Activated T-cell treated with anti-CD3 and anti-CD28 coated beads, Interleukin-2, amount 50 U/mL, for 48 hours (primary cell): ENCODE measurements around the gene LPP.

Source experiments
- DNase-seq, 2 experiments: peaks; one replicate each; pipeline ENCODE4 v3.0.0-alpha.2; 2020

Gene LPP

DNA sequence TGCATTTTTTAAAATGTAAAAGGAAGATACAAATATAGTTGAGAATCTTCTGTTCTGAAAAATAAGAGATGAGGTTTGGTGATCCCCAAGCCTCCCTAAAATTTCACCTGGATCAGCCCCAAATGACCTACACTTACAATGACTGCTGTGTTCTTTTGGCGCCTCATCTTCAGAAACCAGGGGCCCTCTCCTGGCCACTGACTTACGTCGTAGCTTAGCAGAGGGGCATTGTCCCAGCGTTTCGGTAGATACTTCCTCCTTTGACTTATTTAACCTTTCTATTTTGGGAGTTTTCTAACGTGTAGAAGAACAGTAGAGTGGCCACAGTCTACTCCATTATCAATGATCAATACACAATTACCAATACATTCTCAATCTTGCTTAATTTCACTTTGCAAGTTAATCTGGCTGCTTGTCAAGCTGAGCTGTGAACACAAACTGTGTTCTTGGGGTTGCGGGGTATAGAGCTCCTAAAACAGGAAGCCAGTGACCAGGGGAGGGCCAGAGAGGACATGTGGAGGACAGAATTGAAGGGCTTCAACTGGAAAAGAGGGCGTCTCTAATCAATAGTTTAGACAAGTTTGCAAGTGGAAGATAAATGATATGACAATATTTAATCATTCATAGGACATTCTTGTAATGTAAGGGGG, 419.5 kb downstream of the LPP start:
- no peak for DNase-seq

GRCh38 chr3:188573956-188574355, 420.0 kb downstream of the LPP start:
- DNase-seq: no peak

- no peak for DNase-seq
These were observed 420.9 kb downstream of the LPP start for GRCh38 chr3:188574885-188575284.

- no peak for DNase-seq
These were observed 421.5 kb downstream of the LPP start for GRCh38 chr3:188575501-188575900.

DNA sequence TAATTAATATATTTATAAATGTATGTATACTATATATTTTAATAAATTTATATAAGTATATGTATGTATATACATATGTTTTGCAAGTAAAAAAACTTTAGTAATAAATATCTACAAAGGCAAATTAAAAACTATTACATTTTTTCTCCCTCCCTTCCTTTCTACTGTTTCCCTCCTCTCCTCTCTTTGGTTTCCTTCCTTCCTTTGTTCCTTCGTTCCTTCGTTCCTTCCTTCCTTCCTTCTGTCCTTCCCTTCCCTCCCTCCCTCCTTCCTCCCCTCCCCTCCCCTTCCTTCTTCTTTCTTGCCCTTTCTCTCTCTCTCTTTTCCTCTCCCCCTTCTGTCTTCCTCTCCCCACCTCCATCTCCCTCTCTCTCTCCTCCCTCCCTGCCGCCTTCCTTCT, 423.6 kb downstream of the LPP start:
- DNase-seq: no peak

GRCh38 chr3:188578576-188579363, 424.8 kb downstream of the LPP start:
- DNase-seq: peak; percentile 44 to 57

GRCh38 chr3:188580223-188580622, 426.3 kb downstream of the LPP start:
- DNase-seq: no peak

DNA sequence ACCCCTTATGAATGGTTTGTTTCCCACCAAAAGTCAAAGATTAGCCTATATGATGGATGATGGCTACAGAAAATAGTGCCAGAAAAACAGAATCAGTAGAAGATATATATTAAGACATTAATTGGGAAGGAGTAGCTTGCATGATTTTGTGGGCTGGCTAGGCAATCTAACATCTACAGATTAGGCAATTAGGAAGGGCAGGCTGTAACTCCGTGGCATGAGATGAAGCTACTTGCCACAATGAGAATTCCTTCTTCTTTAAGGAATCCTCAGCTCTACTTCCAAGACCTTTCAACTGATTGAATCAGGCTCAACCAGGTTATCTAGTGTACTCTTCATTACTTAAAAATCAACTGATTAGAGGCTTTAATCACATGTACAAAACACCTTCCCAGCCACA, 426.7 kb downstream of the LPP start:
- DNase-seq: no peak

- DNase-seq: no peak
These were observed 427.4 kb downstream of the LPP start for GRCh38 chr3:188581365-188581764.

DNA sequence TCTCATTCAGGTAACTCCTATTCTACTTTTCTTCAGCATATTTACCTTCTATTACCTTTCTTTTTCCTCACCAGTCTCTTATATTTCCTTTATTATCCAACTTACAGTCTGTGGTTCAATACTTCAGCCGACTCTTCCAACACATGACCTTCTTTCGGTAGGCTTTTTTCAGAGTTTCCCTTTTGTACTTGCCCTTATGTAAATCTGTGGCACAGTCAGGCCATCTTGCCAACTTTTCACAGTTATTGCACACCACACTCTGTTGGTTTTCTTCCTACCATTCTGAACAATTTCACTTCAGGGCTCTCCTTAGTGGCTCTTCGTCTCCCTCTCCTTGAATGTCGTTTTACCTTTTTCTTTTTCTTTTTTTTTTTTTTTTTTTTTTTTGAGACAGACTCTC, 427.8 kb downstream of the LPP start:
- no peak for DNase-seq

- DNase-seq: peak; percentile 40 to 41
These were observed 429.6 kb downstream of the LPP start for GRCh38 chr3:188583341-188584161.

GRCh38 chr3:188584162-188584529, 430.2 kb downstream of the LPP start:
- DNase-seq: no peak

GRCh38 chr3:188584958-188585689, 431.2 kb downstream of the LPP start:
- no peak for DNase-seq

DNA sequence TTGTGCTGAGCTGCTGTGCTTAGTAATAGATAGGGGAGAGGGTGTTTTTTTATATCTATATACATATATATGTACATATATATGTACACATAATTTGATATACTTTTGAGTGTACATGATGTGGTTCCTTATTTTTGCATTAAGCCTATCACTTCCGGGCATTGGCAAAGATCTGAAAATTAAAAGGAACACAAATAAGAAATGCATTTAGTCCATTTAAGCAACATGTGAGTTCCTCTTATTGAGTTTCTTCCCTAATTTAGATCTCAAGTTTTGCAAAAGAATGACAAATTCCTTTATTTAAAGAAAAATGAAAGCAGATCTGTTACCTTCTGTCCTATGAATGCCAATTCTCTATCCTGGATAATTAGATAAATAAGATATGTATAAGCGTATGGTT, 435.1 kb downstream of the LPP start:
- no peak for DNase-seq

- no peak for DNase-seq
These were observed 435.8 kb downstream of the LPP start for GRCh38 chr3:188589771-188590170.

DNA sequence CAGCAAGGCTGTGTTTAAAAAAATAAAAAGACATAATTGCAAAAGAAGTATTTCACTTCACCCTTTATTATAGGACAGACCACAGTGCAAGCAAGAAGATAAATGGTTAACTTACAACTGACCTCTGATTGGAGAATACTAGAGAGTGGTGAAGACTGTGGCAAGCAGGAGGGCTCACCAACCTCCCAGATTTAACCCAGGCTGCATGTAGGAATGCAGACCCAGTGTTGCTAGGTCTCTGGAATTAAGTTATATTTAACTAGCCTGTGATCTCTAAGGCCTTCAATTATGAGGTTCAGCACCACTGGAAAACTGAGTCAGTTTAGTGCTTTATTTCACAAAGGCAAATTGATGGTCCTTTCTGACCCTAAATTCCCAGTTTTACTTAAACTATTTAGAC, 436.6 kb downstream of the LPP start:
- no peak for DNase-seq

- no peak for DNase-seq
These were observed 440.2 kb downstream of the LPP start for GRCh38 chr3:188594139-188594538.

DNA sequence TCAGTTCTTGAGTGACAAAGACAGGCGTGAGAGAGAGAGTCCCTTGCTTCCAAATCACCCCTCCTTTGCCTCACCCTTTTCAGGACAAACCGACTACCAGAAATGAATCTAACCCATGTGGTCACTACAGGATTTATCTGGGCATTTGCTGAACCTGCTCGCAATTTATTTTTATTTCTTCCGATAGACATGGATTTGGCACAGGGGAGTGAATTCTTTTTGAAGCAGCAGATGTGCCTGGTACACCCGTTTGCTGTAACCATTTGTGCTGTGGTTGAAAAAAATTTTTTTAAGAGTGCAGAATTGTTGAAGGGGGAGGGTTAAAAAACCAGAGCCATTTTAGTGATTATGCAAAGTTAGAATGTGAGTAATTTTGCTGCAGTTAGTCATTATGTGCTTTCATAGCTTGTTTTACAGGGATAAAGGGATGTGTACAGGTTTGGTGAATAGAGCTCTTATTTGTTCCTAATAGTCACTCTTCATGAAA, 442.0 kb downstream of the LPP start:
- DNase-seq: no peak

DNA sequence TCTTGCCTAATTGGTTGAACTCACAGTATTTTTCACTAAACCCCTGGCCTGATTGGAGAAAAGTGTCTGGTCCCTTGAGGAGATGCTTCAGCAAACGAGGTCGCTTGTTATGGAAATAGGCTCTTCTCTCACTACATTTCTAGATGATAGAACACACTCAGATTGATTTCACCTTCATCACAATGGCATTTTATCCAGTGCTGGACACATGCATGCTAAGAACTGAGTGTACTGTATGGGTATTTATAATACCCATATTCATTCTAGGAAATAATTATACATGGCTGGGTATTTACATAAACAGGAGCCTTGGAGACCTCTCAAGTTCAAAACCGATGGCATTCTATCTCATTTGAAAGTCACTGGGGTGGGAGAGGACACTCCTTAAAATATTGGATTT, 444.9 kb downstream of the LPP start:
- DNase-seq: no peak

DNA sequence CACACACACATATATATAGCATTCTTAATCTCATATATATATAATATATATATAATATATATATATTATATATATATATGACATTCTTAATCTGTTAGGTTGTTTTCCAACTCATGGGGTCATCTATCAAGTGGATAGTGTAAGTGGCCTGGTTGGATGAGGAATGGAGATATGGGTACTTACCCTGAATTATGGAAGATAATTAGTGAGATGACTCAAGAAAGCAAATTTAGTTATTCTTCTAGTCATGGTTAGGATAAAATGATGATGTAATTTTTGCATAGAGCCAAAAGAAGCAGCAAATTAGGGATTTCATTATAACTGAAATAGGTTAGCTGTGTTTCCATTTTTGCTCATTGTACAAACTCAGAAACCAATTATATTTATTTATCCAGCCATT, 448.2 kb downstream of the LPP start:
- DNase-seq: no peak

DNA sequence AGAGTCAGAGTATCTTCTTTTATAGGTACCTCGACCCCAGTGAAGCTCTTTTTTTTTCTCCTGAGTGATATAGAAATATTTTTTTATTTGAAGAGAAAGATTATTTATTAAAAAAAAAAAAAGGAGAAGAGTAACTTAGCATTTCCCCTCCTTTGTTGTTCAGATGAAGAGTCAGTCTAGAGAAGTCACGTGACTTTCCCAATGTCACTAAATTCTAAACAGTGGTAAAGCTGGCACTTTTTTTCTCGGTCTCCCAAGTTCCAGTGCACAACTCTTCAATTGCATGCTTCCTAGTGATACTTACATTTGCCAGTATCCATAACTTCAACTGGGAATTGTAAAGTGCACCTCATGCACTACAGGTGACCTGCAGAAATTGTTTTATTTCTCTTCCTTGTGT, 448.7 kb downstream of the LPP start:
- no peak for DNase-seq

DNA sequence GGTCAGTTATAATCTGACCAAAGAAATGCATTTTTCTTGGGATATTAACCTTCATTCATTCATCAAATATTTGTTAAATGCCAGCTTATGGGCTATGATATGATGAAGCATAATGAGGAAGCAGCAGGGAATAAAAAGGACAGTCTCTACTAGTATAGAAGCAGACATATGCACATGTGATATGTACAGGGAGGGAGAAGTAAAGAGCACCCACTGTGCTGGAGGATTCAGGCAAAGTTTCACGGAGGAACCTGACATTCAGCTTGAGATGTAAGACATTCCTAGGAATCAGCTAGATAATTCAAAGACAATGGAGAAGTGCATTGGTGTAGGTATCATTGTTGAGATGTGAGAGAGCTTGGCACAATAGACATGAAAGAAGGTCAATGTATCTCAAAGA, 450.7 kb downstream of the LPP start:
- no peak for DNase-seq

DNA sequence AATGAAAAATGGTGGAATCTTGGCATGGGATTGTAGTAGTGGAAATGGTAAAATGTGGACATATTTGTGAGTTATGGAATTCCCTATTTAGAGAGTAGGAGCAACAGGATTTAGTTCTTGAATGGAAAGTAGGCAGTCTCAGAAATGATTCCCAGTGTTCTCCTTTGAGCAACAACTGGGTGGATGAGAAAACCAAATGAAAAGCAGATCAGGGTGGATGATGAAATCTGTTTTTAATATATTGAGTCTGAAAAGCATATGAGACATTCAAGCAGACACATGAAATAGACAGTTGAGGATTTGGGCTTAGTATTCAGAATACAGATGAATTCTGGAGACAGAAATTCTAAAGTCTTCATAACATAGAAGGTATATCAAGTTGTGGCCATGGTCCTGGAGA, 451.3 kb downstream of the LPP start:
- no peak for DNase-seq
